ENCODE measurements around the gene RNASEH2A.
"Not testable (repeated sequence)": the region's sequence is repeated elsewhere in the genome, so short reads cannot be mapped to it uniquely, and the experiment has no call there.

RNASEH2A gene

DNA sequence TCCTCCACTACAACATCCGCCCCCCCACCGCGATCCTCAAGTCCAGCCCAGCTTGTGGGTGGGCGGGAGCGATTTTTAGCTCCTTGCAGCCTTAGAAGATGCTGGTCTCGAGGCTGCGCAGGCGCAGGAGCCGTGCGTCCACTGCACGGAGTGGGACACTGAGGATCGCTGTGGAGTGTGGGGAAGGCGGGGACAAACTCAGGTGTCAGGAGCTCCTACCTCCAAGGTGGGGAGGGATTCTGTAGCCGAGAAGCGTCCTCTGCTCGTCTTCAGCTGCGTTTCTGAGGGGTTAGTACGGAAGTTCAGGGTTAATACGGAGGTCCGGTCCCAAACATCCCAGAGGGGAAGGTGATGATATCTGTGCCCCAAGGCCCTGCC lies 28.2 kb downstream of the RNASEH2A start, which contains the start of gene RTBDN:
TSS of gene RTBDN (minus strand) at position 14 of the 378 bp plus-strand sequence. CDS start 4,600 bp downstream, outside the sequence.
- no peak for DNase-seq

DNA sequence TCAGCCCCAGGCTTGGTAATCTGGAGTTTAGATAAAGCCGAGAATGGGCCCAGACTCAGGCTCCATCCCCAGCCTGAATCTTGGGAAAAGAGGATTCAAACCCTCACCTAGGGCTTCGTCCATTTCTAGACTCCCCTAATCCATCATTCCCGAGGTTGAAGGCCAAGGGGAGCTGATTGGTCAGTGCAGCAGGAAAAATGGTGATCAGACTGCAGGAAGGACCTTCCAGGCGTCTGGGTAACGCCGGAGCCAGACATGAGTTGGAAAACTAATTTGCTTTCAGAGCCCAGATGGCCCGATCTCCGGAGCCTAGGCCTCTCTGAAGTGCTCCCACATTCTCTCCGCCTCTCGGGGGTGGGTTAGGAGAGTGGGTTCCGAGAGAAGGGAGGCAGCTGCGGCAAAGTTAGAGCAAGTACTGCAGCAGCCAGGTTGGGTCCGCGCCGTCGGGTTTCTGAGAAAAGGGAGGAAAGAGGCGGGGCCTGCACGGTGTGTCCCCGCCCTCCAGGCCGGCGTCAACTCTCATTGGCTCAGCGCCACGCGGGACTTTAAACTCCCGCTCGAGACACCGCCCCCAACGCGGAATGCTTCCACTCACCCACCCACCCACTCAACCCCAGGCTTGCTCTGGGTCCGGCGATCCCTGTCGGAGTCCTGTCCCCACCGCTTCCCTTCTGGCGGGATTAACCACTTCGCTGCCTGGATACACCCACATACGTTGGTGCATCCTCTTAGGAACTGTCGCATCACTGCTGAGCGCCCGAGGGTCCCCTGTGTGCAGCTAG lies 28.8 kb downstream of the RNASEH2A start:
- DNase-seq = no peak

DNA sequence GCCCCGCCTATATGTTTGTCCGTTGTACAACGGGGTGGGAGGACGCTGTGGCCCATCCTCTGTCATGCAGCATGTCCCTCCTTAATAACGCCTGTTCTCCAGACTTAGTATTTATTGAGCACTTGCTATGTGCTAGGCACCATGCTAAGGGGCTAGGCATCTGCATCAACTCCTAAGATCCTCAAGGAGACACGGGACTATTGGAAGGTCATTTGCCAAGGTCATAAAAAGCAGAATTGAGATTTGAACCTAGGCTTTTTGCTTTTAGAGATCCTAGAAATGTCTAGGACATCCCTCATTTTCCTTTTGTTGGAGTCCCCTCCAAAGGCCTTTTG lies 30.1 kb downstream of the RNASEH2A start:
- DNase-seq = no peak

DNA sequence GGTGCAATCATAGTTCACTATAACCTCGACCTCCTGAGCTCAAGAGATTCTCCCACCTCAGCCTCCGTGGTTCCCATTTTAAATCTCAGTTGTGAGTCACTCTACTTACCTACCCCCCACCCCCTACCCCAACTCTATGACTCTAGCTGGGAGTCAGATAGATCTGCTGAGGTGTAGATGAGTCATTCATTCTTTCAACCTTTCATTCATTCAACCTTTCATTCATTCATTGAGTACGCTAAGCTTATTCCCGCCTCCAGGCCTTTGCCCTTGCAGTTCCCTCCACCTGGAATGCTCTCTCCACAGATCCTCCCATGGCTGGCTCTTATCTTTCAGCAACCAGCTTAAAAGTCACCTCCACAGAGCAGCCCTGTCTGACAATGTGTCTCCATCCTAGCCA lies 30.8 kb downstream of the RNASEH2A start:
- DNase-seq = no peak

DNA sequence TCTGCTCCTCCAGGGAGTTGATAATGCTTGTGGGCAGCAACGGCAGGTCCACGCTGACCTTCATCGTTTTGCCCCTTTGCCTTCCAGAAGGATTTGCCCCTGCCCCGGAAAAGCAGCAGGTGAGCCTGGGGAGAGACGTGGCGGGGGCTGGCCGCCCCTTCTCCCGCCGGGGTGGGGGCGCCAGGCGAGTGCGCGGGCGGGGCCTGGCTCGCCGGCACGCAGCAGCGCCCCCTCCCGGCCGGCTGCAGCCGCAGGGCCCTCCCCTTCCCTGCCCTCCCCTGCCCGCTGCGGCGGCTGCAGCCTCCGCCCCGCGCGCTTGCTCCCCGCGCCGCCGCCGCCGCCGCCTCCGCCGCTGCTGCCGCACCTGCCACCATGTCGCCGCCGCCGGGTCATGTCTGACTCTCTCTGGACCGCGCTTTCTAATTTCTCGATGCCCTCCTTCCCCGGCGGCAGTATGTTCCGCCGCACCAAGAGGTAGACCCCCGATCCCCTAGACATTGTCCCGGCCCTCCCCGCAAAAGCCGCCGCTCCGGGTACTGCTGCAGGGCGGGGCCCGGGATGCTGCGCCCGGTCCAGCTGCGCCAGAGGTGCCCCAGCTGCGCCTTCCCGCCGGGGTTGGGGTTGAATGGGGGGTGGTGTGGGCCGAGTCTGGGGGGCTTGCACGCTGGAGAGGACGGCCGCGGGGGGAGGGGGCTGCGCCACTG lies 31.9 kb downstream of the RNASEH2A start, which contains the start of gene MAST1:
TSS of gene MAST1 (plus strand) at position 334 of the 704 bp plus-strand sequence. CDS start at position 392, 58 bp downstream.
- peak; percentile 41 for DNase-seq

DNA sequence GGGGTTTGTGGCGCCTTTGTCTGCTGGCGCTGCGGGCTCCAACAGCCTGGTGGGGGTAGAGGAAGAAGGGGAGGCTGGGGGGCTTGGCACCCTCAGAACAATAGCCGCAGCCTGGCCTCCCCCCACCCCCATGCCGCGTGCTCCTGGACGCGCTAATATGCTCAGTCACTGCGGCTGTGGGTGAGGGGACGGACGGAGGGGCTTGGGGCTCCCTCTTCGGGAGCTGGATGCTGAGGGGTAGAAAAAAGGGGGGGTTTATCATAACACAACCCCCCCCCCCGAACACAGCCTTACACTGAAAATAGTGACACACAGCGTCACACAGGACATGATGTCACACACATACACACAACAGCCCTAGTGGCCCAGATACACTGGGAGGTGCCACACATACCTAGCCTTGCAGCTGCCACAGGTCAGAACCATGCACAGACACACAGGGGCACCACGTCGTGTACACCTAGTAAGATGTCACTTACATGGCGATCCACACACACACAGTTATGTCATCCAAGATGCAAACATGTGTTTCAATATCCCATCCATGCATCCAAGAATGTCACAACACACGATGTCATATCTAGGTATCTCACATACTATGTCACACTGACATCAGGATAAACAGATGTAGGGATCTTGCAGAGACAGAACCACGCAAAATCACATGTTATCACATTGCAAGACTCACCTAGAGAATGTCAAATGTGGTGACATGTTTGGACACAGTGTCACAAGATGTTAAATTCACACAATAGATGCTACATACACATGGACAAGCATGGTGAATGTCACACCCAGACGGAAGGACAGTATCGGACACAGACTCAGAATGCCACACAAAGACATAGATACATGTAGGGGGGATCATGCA lies 32.7 kb downstream of the RNASEH2A start:
- no peak for DNase-seq

DNA sequence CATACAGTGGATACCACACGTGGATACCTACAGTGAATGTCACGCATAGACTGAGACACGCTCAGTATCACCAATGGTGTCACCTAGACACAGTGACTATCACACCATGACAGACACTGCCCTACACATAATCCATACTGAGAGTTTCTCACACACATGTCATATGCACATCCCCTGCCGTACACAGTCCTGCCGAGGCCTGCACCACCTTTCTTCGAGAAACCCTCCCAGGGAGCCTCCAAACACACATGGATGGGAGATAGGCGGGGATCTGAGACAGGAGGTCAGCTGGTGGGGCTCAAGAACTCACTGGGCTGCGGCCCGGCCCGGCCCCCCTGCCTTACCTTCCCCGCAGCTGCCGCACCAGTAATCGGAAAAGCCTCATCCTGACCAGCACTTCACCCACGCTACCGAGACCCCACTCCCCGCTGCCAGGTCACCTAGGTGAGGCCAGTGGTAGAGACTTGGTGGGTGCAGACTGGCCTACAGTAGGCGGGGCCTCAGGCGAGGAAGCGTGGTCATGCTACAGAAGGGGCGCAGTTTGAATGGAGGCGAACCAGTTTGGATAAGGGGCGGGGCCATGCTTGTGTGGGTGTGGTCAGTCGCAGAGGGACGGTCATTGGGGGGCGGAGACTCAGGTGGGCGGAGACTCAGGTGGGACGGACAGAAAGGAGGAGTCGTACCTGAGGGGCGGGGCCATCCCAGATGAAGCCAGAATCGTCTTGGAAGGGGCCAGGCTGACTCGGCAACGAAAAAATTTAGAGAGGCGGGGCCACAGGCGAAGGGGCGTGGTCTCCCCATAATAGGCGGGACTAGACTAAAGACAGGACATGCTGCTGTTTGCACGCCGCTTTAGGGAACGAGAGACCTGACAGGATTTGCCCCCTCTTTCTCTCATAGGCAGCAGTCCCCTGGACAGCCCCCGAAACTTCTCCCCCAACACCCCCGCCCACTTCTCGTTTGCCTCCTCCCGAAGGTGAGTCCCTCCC lies 34.0 kb downstream of the RNASEH2A start:
- DNase-seq = no peak

DNA sequence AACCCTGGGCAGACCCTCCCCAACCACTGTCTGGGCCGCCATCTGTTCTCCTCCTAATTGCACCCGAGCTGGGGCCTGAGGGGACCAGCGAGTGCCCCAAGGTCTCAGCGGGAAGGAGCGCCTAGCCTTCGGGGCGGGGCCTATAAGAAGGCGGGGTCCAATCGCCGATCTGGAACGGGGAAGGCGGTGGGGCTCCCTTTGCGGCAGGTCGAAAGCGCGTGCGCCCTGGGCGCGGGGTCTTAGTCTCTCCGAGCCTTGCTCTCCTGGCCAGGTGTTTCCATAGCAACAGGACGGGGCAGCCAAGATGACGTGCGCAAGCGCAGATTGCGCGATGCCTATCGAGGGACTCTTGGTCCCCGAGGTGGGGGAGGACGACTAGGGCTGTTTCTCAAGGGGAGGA lies 34.7 kb downstream of the RNASEH2A start:
- no peak for DNase-seq

DNA sequence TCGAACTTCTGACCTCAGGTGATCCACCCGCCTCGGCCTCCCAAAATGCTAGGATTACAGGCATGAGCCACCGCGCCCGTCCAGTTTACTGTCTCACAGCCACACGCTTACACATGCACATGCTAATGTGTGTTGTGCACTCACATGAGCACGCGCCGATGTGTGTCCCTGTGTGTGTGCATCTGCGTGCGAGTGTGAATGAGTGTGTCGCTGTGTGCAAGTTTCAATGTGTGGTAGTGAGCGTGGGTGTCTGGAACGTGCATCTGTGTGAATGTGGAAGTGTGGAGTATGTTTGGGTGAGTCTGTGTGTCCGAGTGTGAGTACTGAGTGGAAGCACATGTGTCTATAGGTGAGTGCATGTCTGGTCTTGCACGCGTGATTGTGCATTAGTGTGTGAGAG lies 36.1 kb downstream of the RNASEH2A start:
- DNase-seq = no peak

DNA sequence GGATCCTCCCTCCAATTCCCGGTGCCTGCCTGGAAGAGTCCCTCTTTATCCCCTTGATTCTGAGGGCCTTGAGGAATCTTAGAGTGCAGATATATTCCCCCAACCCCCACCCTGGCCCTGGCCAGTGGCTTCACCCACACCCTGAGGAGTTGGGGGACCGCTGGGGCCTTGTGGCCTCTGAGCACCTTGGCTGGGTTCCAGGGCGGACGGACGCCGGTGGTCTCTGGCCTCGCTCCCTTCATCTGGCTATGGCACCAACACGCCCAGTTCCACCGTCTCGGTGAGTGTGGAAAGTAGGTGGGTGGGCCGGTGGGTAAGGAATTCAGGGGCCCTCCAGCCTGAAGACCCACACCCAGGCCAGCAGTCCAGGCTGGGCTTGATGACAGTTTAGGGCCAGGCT lies 36.9 kb downstream of the RNASEH2A start:
- no peak for DNase-seq

DNA sequence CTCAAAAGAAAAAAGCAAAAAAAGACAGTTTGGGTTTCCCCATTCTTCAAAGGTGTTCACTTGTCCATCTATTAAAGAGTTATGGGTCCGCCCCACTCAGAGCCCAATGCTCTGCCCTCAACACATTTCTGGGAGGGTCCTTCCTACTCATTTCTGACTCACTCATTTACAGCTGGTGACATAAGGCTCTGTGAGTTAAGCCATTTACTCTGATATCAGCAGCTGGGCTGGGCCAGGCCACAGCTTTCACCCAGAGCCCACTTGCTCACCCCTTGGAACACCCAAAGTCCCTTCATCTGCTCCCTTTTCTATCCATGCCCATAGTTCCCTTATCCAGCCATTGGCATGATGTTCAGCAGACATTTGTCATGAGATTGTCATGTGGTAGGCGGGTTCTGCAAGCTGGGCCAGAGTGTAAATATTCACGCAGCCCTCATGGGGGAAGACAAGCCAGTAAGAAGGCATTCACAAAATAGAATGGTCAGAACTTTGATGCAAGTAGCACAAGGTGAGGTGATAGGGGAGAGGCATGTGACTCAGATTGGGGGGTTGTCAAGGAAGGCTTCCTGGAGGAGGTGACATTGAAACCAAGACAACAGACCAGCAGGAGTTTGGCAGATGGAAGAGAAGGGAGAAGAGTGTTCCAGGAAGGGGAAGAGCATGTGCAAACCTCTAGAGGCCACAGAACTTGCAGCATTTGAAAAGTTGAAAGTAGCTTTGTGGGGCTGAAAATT lies 37.8 kb downstream of the RNASEH2A start:
- no peak for DNase-seq

DNA sequence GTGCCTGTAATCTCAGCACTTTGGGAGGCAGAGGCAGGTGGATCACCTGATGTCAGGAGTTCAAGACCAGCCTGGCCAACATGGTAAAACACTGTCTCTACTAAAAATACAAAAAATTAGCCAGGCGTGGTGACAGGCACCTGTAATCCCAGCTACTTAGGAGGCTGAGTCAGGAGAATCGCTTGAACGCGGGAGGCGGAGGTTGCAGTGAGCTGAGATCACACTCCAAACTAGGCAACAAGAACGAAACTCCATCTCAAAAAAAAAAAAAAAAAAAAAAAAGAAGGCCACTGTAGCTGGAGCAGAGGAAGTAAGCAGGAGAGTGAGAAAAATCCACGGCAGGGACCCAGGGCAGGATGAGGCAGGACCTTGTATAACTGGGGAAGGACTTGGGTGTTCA lies 40.2 kb downstream of the RNASEH2A start:
- not testable (repeated sequence) for DNase-seq

DNA sequence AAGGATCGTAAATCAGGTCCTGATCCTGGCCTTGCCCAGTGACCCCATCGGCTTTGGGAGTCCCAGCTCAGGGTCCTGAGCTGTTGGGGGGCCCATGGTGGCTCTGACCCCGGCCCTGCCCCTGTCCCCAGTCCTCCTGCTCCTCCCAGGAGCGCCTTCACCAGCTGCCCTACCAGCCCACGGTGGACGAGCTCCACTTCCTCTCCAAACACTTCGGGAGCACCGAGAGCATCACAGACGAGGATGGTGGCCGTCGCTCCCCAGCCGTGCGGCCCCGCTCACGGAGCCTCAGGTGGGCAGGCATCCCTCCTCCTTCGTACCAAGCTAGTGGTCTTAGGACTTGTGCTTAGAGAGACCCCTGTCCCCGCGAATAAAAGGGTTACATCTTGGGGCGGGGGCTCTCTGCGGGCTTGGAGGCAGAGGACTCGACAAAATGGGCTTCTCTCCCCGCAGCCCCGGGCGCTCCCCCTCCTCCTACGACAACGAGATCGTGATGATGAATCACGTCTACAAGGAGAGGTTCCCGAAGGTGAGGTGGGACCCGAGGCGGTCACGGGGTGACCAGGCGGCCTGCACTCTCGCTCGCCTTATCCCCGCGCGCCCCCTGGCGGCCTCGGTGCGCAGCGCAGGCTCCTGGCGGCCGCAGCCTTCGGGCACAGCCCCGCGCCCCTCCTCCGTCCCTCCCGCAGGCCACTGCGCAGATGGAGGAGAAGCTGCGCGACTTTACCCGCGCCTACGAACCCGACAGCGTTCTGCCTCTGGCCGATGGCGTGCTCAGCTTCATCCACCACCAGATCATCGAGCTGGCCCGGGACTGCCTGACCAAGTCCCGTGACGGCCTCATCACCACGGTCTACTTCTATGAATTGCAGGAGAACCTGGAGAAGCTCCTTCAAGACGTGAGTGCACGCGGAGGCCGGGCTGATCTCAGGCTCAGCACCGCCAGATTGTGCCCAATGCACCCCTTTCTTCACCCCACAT lies 41.1 kb downstream of the RNASEH2A start:
- peak; percentile 87 for DNase-seq

DNA sequence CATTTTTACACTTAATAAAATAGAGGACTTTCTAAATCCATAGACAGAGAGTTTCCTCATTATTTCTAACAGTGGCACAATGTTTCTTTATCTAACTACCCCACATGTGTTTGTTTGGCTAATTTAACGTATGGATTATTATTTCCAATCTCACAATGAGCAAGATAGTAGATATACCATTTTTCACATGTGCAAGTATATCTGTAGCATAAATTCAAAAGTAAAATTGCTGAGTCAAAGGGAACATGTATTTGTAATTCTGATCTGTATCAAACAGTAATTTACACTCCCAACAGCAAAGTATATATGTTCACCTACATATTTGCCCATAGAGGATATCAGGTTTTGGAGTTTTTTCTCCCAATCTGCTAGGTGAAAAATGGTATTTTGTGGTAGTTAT lies 50.3 kb downstream of the RNASEH2A start:
- DNase-seq = no peak

DNA sequence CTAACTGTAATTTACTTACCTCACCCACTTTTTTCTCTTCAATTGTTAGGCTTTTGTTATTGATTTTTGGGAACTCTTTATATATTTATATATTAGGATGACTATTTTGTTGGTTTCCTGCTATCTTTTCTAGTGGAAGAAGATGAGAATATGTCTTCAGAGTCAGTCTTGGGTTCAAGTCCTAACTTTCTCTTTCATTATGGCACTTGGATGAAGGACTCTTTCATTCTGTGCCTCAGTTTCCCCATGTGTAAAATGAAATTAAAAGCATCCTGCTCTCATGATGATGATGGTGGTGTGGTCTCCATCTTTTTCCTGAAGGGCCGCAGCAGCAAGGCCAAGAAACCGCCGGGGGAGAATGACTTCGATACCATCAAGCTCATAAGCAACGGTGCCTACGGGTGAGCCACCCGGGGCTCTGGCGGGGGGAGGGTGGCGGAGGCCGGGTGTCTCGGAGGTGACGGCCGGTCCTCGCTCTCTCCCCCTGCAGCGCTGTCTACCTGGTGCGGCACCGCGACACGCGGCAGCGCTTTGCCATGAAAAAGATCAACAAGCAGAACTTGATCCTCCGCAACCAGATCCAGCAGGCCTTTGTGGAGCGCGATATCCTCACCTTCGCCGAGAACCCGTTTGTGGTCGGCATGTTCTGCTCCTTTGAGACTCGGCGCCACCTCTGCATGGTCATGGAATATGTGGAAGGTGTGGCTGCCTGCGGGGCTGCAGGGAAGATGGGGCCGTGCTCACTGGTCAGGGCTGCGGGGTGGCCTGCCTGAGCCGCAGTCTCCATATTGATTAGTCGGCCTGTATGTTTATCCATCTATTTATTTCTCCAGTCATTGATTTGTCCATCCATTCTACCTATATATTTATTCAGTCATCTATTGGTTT lies 51.9 kb downstream of the RNASEH2A start:
- no peak for DNase-seq

DNA sequence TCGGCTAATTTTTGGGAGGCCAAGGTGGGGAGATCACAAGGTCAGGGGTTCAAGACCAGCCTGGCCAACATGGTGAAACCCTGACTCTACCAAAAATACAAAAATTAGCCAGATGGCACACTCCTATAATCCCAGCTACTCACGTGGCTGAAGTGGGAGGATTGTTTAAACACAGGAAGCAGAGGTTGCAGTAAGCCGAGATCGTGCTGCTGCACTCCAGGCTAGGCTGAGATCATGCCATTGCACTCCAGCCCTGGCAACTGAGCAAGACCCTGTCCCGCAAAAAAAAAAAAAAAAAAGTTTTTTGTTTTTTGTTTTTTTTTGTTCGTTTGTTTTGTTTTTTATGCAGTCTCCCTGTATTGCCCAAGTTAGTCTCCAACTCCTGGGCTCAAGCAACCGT lies 53.2 kb downstream of the RNASEH2A start:
- no peak for DNase-seq

Data from activated CD8-positive, alpha-beta memory T cell treated with anti-CD3 and anti-CD28 coated beads, Interleukin-2, amount 50 U/mL, for 4 hours (primary cell).